CD4-positive, alpha-beta T cell (primary cell): ENCODE data around the gene SFRP5. TPM values are rescaled to one million over a fixed set of nuclear protein-coding genes. Genes with fewer than 3 reads are reported as not detected.

Experiments used
- ATAC-seq: fragments of 200-7000 bp; cut with Tn5 transposase; one replicate; pipeline ENCODE4 v1.10.0; 2022; ENCODE audit warnings: mild to moderate bottlenecking; ENCODE audit not compliant: poor library complexity
- CTCF ChIA-PET: fragments of 350-600 bp; sonication (Branson Sonifier 250); formaldehyde crosslinking; loops from one replicate; lab custom pipeline; 2021; ENCODE audit warnings: antibody characterized with exemption, inconsistent platforms; lab: Charles Lee
- POLR2A ChIA-PET: fragments of 350-600 bp; sonication (Branson Sonifier 250); formaldehyde crosslinking; loops from one replicate; lab custom pipeline; 2021; ENCODE audit warnings: antibody characterized with exemption, inconsistent platforms; lab: Charles Lee
- DNase-seq, 14 experiments: peaks; one replicate each; pipeline ENCODE4 v3.0.0-alpha.2; 2013 to 2020; ENCODE audit warnings: mixed read lengths in 2 of 14
- H3K27ac ChIP-seq, 2 donors: one replicate each; pipeline versions ENCODE4 v1.5.1 to v1.7.0; 2013; ENCODE audit warnings: low read length in 2 of 2, low read depth in 1 of 2, mild to moderate bottlenecking in 1 of 2
- H3K27me3 ChIP-seq, 2 experiments: 1 replicate in 1 of 2; 2 replicates in 1 of 2; pipeline versions ENCODE4 v1.6.1 to v1.7.0; 2013; ENCODE audit warnings: low read length in 2 of 2, control low read depth in 1 of 2, mild to moderate bottlenecking in 1 of 2, moderate library complexity in 1 of 2; ENCODE audit not compliant: insufficient read depth in 2 of 2, control insufficient read depth in 1 of 2
- H3K36me3 ChIP-seq: one replicate; pipeline ENCODE4 v1.6.1; 2013; ENCODE audit warnings: low read length, control low read depth; ENCODE audit not compliant: insufficient read depth
- H3K4me1 ChIP-seq: one replicate; pipeline ENCODE4 v1.6.1; 2013; ENCODE audit warnings: low read length, control low read depth; ENCODE audit not compliant: insufficient read depth
- H3K4me3 ChIP-seq: one replicate; pipeline ENCODE4 v1.5.1; 2013; ENCODE audit warnings: mild to moderate bottlenecking, low read length, moderate library complexity
- H3K9me3 ChIP-seq, 2 experiments: 1 replicate in 1 of 2; 2 replicates in 1 of 2; pipeline versions ENCODE4 v1.6.1 to v1.7.0; 2013; ENCODE audit warnings: low read length in 2 of 2, mild to moderate bottlenecking in 2 of 2, control low read depth in 1 of 2, moderate library complexity in 1 of 2; ENCODE audit not compliant: control insufficient read depth in 1 of 2, insufficient read depth in 1 of 2
- H3K27ac Mint-ChIP-seq: one replicate; pipeline ENCODE4 v1.8.0; 2020; ENCODE audit warnings: mixed read lengths
- H3K27me3 Mint-ChIP-seq: one replicate; pipeline ENCODE4 v1.8.0; 2021; ENCODE audit warnings: mixed read lengths
- H3K36me3 Mint-ChIP-seq: one replicate; pipeline ENCODE4 v1.8.0; 2021; ENCODE audit warnings: low read depth, mixed read lengths
- H3K4me1 Mint-ChIP-seq: one replicate; pipeline ENCODE4 v1.8.0; 2021; ENCODE audit warnings: low read depth, mixed read lengths
- H3K4me3 Mint-ChIP-seq: one replicate; pipeline ENCODE4 v1.8.0; 2020; ENCODE audit warnings: mild to moderate bottlenecking, mixed read lengths
- H3K9me3 Mint-ChIP-seq: one replicate; pipeline ENCODE4 v1.8.0; 2020; ENCODE audit warnings: mixed read lengths
- CTCF ChIP-seq: fragments of 200-600 bp; IDR thresholded peaks from one replicate; pipeline ENCODE4 v1.8.0; 2022; ENCODE audit warnings: antibody characterized with exemption, mild to moderate bottlenecking
- intact Hi-C, 2 experiments: fragments of 100-400 bp; cut with DNase I in 1 of 2; cut with micrococcal nuclease in 1 of 2; formaldehyde crosslinking; loops; one replicate each; pipeline versions ENCODE4 v1.15.1 to v1.9.0; 2023 to 2025; cut with DNase I, micrococcal nuclease
- total RNA-seq, 174 experiments: library from RNA in 2 of 174; stranded (reverse) in 2 of 174; gene quantifications; one replicate each; pipeline ENCODE4 v1.2.3 and lab custom pipeline; 2021 to 2026

Gene SFRP5
- total RNA-seq, 2 experiments from 2014 or later = not detected

GRCh38 chr10:97773096-97773495 is 1.3 kb upstream of the SFRP5 start:
- H3K27me3 ChIP-seq = peaks cover 25 to 30% of the 10 kb centered on the region in 2 experiments
- ChIA-PET POLR2A (no interaction called here), CTCF (no interaction called here)
- Mint-ChIP-seq H3K27ac (no peak overlapping the region), H3K4me3 (no peak overlapping the region), H3K36me3 (no peaks in the 10 kb centered on the region), H3K27me3 (peaks cover 41% of the 10 kb centered on the region), H3K4me1 (peaks cover 13% of the 10 kb centered on the region), H3K9me3 (no peaks in the 10 kb centered on the region)
- no peaks in the 10 kb centered on the region for H3K9me3 ChIP-seq
- intact Hi-C loops = no loop called here
- H3K27ac ChIP-seq = no peak overlapping the region
- no peak overlapping the region for H3K4me3 ChIP-seq
- H3K4me1 ChIP-seq = peaks cover 11% of the 10 kb centered on the region
- ATAC-seq (no peak), DNase-seq (no peak)
- no peaks in the 10 kb centered on the region for H3K36me3 ChIP-seq
- TF ChIP-seq CTCF = no peak

- DNase-seq = peak in 1 of 14 experiments; percentile 21
- no peak for TF ChIP-seq CTCF
- Mint-ChIP-seq H3K4me1 (peaks cover 13% of the 10 kb centered on the region), H3K36me3 (no peaks in the 10 kb centered on the region), H3K9me3 (no peaks in the 10 kb centered on the region), H3K27ac (no peak overlapping the region), H3K4me3 (peak overlapping the region; percentile 25), H3K27me3 (peaks cover 50% of the 10 kb centered on the region)
- Histone ChIP-seq H3K27me3 (peaks cover 25 to 30% of the 10 kb centered on the region in 2 experiments), H3K4me1 (peaks cover 11% of the 10 kb centered on the region), H3K9me3 (no peaks in the 10 kb centered on the region), H3K36me3 (no peaks in the 10 kb centered on the region), H3K4me3 (peak overlapping the region; percentile 24), H3K27ac (no peak overlapping the region)
- POLR2A ChIA-PET = interaction anchor here (1.4 kb wide), 1 partner anchor 79 kb away, joined by 3 read pairs; the partner anchor contains the start of gene GOLGA7B
- intact Hi-C loops = no loop called here
- no peak for ATAC-seq
- CTCF ChIA-PET = no interaction called here
These were observed 526 bp downstream of the SFRP5 start for GRCh38 chr10:97771055-97771891.

DNA sequence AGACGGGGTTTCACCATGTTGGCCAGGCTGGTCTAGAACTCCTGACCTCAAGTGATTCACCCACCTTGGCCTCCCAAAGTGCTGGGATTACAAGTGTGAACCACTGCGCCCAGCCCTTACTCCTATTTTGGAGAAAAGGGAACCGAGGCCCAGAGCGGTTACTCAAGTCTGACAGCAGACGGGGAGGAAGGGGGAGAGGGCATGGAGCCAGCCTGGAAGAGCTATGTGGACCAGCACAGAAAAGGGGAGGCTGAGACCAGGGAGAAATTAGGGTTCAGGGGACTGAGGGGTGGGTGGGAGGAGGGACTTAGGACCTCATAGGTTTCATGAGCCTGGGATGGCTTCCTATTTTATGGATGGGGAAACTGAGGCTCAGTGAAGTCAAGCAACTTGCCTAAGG is 1.5 kb downstream of the SFRP5 start:
- CTCF ChIA-PET = no interaction called here
- Mint-ChIP-seq H3K27me3 (peaks cover 50% of the 10 kb centered on the region), H3K27ac (no peak overlapping the region), H3K36me3 (no peaks in the 10 kb centered on the region), H3K4me3 (no peak overlapping the region), H3K4me1 (peaks cover 13% of the 10 kb centered on the region), H3K9me3 (no peaks in the 10 kb centered on the region)
- intact Hi-C loops = no loop called here
- Histone ChIP-seq H3K36me3 (no peaks in the 10 kb centered on the region), H3K4me1 (peaks cover 11% of the 10 kb centered on the region), H3K27ac (no peak overlapping the region), H3K27me3 (peaks cover 25 to 30% of the 10 kb centered on the region in 2 experiments), H3K4me3 (no peak overlapping the region), H3K9me3 (no peaks in the 10 kb centered on the region)
- TF ChIP-seq CTCF = no peak
- ATAC-seq = no peak
- POLR2A ChIA-PET = no interaction called here
- no peak for DNase-seq
